ENCODE data around the gene PCSK4. TPM values are rescaled to one million over a fixed set of nuclear protein-coding genes. Genes with fewer than 3 reads are reported as not detected.
A peak's percentile ranks its signal among the peaks of the same experiment; 100 is the strongest.

Gene PCSK4
- total and polyA plus RNA-seq, 2 donors (not counting 3 experiments of a cell fraction or from before 2014, with no cell fraction given) = 1.2 to 1.7 TPM

DNA sequence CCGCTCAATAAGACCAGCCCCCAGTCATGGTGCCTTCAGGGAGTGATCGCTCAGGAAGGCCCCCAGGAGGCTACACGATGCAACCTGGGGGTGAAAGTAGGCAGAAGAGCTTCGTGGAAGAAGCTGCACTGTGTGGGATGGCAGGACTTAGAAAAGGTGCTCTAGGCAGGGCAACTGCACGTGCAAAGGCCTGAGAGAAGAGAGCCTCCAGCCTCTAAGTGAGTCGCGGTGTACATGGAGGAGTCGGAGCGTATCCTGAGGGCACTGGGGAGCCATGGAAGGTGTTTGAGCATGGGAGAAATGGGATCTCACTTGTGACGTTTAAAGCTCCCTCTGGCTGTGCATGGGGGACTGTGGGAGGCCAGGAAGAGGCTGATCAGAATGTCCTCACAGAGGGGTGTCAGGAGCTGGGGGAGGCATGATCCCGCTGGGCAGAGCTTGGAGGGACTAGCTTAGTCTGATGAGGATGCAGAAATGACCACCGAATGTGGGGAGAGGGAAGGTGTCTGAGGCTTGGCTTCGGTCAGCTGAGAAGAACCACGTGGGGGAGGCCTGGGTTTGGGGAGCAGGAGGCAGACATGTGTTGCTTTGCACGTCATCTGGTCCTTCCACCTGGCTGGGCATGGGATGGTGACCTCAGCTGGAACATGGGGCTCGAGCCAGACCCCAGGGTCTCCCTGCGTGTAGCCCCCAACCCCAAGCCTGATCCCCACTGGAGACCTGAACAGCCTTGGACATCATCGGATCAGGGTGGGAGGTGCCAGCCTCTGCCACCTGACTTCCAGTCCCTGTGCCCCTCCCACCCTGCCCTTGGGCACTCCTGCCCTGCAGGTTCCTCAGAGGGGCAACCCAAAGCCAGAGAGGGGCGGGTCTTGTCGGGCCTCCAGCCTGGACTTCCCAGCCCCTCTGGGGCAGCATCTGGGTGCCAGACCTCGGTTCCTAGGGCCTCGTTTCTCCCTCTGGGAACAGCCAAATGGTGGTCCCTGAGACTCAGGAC lies 39.1 kb downstream of the PCSK4 start:
- H3K79me2 ChIP-seq (ENCODE audit: control insufficient read depth, insufficient read depth, low read length) = no peaks in the 10 kb centered on the region
- DNase-seq (ENCODE audit: low read depth, low spot score) (no peak), FAIRE-seq (no peak)
- no peak overlapping the region for H2AFZ ChIP-seq (ENCODE audit: low read depth, low read length)
- H3K4me3 ChIP-seq (replicated peaks in 1 of 3; ENCODE audit: insufficient read depth in 1 of 3, low read depth in 1 of 3, low read length in 3 of 3) = no peak overlapping the region
- no peaks in the 10 kb centered on the region for H3K4me1 ChIP-seq (ENCODE audit: control insufficient read depth, extremely low read depth, insufficient read depth, low read length)
- H3K9me3 ChIP-seq (replicated peaks; ENCODE audit: control insufficient read depth, insufficient read depth, low read length) = no peaks in the 10 kb centered on the region
- no TSS peak for BruUV-seq (replicated peaks)
- H3K36me3 ChIP-seq (ENCODE audit: control insufficient read depth in 2 of 2, extremely low read depth in 1 of 2, insufficient read depth in 2 of 2, low read length in 2 of 2) = no peaks in the 10 kb centered on the region
- H3K27ac ChIP-seq (ENCODE audit: insufficient read depth, low read depth, low read length) = no peak overlapping the region
- dilution Hi-C loops (cut with MboI; ENCODE audit: extremely low pct_ligation_motif_present, low sequenced_read_pairs) = no loop called here
- POLR2A ChIA-PET = no interaction called here
- CTCF ChIA-PET = no interaction called here
- TF ChIP-seq MYC (IDR thresholded peaks at IDR 0.05; ENCODE audit: low read depth, low read length) = no peak
- TF ChIP-seq EZH2 (IDR thresholded peaks at IDR 0.05; ENCODE audit: borderline replicate concordance, low read depth, low read length, severe bottlenecking) = peak; percentile 13
- no peaks in the 10 kb centered on the region for H3K9me1 ChIP-seq (replicated peaks; ENCODE audit: control insufficient read depth, extremely low read depth, insufficient read depth, low read length)
- no peaks in the 10 kb centered on the region for H4K20me1 ChIP-seq (replicated peaks; ENCODE audit: control insufficient read depth, extremely low read depth, insufficient read depth, low read length)
- no peak overlapping the region for H3K9ac ChIP-seq (replicated peaks; ENCODE audit: extremely low read depth, insufficient read depth, low read length)
- intact Hi-C loops (cut with micrococcal nuclease) = no loop called here
- no peak overlapping the region for H3K4me2 ChIP-seq (ENCODE audit: insufficient read depth, low read length)
- H3K27me3 ChIP-seq (ENCODE audit: control insufficient read depth in 2 of 2, insufficient read depth in 2 of 2, low read length in 2 of 2) = peaks cover 30 to 44% of the 10 kb centered on the region in 2 experiments

DNA sequence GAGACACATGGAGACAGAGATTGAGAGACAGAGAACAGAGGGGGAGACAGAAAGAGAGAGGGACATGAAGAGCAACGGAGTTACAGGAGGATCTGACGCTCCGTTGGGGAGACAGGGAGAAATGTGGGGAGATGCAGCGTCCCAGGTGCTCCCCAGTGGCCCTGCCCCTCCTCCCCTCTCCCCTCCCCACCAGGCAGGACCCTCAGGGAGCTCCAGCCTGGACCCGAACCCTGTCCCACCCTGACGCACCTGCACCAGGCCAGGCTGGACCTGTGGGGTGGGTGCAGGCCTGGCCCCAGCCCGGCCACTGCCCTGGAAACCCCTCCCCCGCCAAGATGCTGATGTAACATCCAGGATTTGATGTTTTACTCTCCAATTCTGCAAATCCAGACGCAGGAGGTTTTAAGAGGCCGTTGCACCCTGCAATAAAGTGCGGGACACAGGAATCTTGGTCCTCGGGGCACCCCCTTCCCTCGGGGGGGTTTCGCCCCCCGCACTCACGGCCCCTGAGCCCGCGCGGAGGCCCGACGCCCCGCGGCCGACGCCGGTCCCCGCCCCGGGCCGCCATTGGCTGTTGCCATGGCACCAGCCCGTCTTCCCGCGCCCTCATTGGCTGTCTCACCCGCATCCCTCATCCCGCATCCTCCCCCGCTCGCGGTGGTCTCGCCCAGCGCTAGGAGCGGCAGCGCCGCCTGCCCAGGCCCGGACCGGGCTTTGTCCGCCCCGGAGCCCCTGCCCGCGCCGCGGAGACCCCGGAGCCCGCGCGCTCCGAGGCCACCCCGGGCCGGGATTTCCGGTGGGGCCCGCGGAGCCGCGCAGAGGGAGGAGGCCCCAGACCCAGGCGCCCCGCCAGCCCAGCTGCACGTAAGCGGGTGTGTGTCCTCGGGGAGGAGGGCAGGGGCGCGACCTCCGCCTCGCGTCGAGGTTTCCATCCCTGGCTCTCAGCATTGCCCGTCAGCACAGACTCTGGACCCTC lies 40.4 kb downstream of the PCSK4 start, which contains the start of gene APC2:
APC2 (plus strand) TSS at position 655 of the 976 bp plus-strand sequence. CDS start 2,881 bp downstream, outside the sequence.
- CTCF ChIA-PET = no interaction called here
- FAIRE-seq = no peak
- dilution Hi-C loops (cut with MboI; ENCODE audit: extremely low pct_ligation_motif_present, low sequenced_read_pairs) = no loop called here

More for the DNA sequence above, 40.4 kb downstream of the PCSK4 start, which contains the start of gene APC2:
- no peak within 1 kb of the TSS for H3K4me3 ChIP-seq (replicated peaks in 1 of 3; ENCODE audit: insufficient read depth in 1 of 3, low read depth in 1 of 3, low read length in 3 of 3)
- H3K27me3 ChIP-seq (ENCODE audit: control insufficient read depth in 2 of 2, insufficient read depth in 2 of 2, low read length in 2 of 2) = peaks cover 30 to 43% of the 10 kb centered on the region in 2 experiments
- no peak within 1 kb of the TSS for H3K9ac ChIP-seq (replicated peaks; ENCODE audit: extremely low read depth, insufficient read depth, low read length)
- no peak for DNase-seq (ENCODE audit: low read depth, low spot score)
- no peak within 1 kb of the TSS for H3K4me2 ChIP-seq (ENCODE audit: insufficient read depth, low read length)
- POLR2A ChIA-PET = no interaction called here
- TF ChIP-seq JUN (IDR thresholded peaks at IDR 0.05; ENCODE audit: borderline replicate concordance, insufficient read depth, insufficient read length, low read depth) (no peak), GATA2 (IDR thresholded peaks at IDR 0.05; ENCODE audit: insufficient read depth, insufficient read length, low read depth, low read length) (no peak), EZH2 (IDR thresholded peaks at IDR 0.05; ENCODE audit: borderline replicate concordance, low read depth, low read length, severe bottlenecking) (no peak), POLR2AphosphoS5 (IDR thresholded peaks at IDR 0.05; ENCODE audit: insufficient read depth, low read depth, low read length) (no peak), FOS (IDR thresholded peaks at IDR 0.05; ENCODE audit: borderline replicate concordance, insufficient read depth, low read length) (no peak), POLR2A (IDR thresholded peaks at IDR 0.05; ENCODE audit: low read depth, low read length) (no peak), MYC (IDR thresholded peaks at IDR 0.05; ENCODE audit: low read depth, low read length) (no peak)
- TF ChIP-seq, protein P1, sequence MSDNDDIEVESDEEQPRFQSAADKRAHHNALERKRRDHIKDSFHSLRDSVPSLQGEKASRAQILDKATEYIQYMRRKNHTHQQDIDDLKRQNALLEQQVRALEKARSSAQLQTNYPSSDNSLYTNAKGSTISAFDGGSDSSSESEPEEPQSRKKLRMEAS (IDR thresholded peaks at IDR 0.05; ENCODE audit: insufficient read depth, insufficient read length) = no peak
- TF ChIP-seq, protein P2, sequence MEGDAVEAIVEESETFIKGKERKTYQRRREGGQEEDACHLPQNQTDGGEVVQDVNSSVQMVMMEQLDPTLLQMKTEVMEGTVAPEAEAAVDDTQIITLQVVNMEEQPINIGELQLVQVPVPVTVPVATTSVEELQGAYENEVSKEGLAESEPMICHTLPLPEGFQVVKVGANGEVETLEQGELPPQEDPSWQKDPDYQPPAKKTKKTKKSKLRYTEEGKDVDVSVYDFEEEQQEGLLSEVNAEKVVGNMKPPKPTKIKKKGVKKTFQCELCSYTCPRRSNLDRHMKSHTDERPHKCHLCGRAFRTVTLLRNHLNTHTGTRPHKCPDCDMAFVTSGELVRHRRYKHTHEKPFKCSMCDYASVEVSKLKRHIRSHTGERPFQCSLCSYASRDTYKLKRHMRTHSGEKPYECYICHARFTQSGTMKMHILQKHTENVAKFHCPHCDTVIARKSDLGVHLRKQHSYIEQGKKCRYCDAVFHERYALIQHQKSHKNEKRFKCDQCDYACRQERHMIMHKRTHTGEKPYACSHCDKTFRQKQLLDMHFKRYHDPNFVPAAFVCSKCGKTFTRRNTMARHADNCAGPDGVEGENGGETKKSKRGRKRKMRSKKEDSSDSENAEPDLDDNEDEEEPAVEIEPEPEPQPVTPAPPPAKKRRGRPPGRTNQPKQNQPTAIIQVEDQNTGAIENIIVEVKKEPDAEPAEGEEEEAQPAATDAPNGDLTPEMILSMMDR (IDR thresholded peaks at IDR 0.05; ENCODE audit: extremely low read depth in 1 of 2, insufficient read depth in 1 of 2, low read depth in 1 of 2, low read length in 2 of 2) = no peak
- no peaks in the 10 kb centered on the region for H4K20me1 ChIP-seq (replicated peaks; ENCODE audit: control insufficient read depth, extremely low read depth, insufficient read depth, low read length)
- intact Hi-C loops (cut with micrococcal nuclease) = no loop called here
- no peaks in the 10 kb centered on the region for H3K36me3 ChIP-seq (ENCODE audit: control insufficient read depth in 2 of 2, extremely low read depth in 1 of 2, insufficient read depth in 2 of 2, low read length in 2 of 2)
- no TSS peak for BruUV-seq (replicated peaks)
- H3K79me2 ChIP-seq (ENCODE audit: control insufficient read depth, insufficient read depth, low read length) = no peaks in the 10 kb centered on the region
- H3K27ac ChIP-seq (ENCODE audit: insufficient read depth, low read depth, low read length) = no peak within 1 kb of the TSS
- H2AFZ ChIP-seq (ENCODE audit: low read depth, low read length) = no peak within 1 kb of the TSS
- H3K9me1 ChIP-seq (replicated peaks; ENCODE audit: control insufficient read depth, extremely low read depth, insufficient read depth, low read length) = no peaks in the 10 kb centered on the region
- no peaks in the 10 kb centered on the region for H3K4me1 ChIP-seq (ENCODE audit: control insufficient read depth, extremely low read depth, insufficient read depth, low read length)
- no peaks in the 10 kb centered on the region for H3K9me3 ChIP-seq (replicated peaks; ENCODE audit: control insufficient read depth, insufficient read depth, low read length)

Measured in endothelial cell of umbilical vein (primary cell).